Adrenal gland (tissue), 12 donors: Measurements from ENCODE around the gene RGS19. TPM values are rescaled to one million over a fixed set of nuclear protein-coding genes. Genes with fewer than 3 reads are reported as not detected.
A peak's percentile ranks its signal among the peaks of the same experiment; 100 is the strongest.

ENCODE experiments used
- DNase-seq, 7 donors: peaks; one replicate each; pipeline ENCODE4 v3.0.0-alpha.2; 2019 to 2020
- H3K27ac ChIP-seq, 5 donors: fragments of 200-600 bp; sonication (generic) in 4 of 5; 1 replicate in 3 of 5; 2 replicates in 2 of 5; pipeline versions ENCODE4 v1.5.1 to v1.8.0; 2016 to 2020; ENCODE audit warnings: mild to moderate bottlenecking in 1 of 5
- H3K27me3 ChIP-seq: fragments of 200-600 bp; 2 replicates; pipeline ENCODE4 v1.8.0; 2021
- H3K36me3 ChIP-seq, 2 donors: fragments of 200-600 bp; replicated peaks in 1 of 2; 1 replicate in 1 of 2; 2 replicates in 1 of 2; pipeline versions ENCODE4 v1.5.1 to v1.8.0; 2018 to 2022
- H3K4me1 ChIP-seq, 2 donors: fragments of 200-600 bp; replicated peaks in 1 of 2; 1 replicate in 1 of 2; 2 replicates in 1 of 2; pipeline versions ENCODE4 v1.5.1 to v1.8.0; 2018 to 2021
- H3K4me3 ChIP-seq, 4 donors: fragments of 200-600 bp; sonication (generic) in 3 of 4; one replicate each; pipeline ENCODE4 v1.5.1; 2016 to 2018
- H3K9me3 ChIP-seq, 3 donors: fragments of 200-600 bp; sonication (generic) in 1 of 3; replicated peaks in 1 of 3; 1 replicate in 2 of 3; 2 replicates in 1 of 3; pipeline versions ENCODE4 v1.5.1 to v1.8.0; 2016 to 2021
- POLR2A ChIP-seq, 2 donors: fragments of 450-650 bp; IDR thresholded peaks; one replicate each; pipeline ENCODE4 v1.6.1; 2017; ENCODE audit warnings: antibody characterized with exemption in 2 of 2, mild to moderate bottlenecking in 2 of 2, moderate library complexity in 1 of 2
- WGBS, 4 donors: extraction: QIAGEN DNeasy Blood & Tissue Kit in 2 of 4; methylation state at CpG; one replicate each; pipeline versions ENCODE4 v1.1.5 to v1.1.7; 2013 to 2017; 5-methylcytosine and 5-hydroxymethylcytosine counted together
- intact Hi-C, 2 donors: fragments of 100-400 bp; cut with DNase I; formaldehyde crosslinking; loops; one replicate each; pipeline versions ENCODE4 v1.14.1 to v1.15.0; 2022 to 2023
- polyA plus RNA-seq, 3 donors: library from polyadenylated mRNA; stranded (reverse); fragments of 200-250 nt in 2 of 3; fragments of 350-450 nt in 1 of 3; fragmentation: Illumina TruSeq in 1 of 3; extraction: RNeasy Lipid Tissue Mini Kit (QIAGEN cat#74804) in 1 of 3; gene quantifications; one replicate each; pipeline ENCODE4 v1.2.3, GENCODE V29; 2013 to 2014
- total RNA-seq, 9 donors: library from RNA; depleted of rRNA in 4 of 9; stranded (reverse); fragments of >200 nt in 4 of 9; fragments of 120-200 nt in 1 of 9; fragmentation: NEBNext Ultra II Directional in 1 of 9; extraction: Animal tissue kit (Norgen Biotek cat#: 25700) in 1 of 9; gene quantifications; one replicate each; pipeline versions ENCODE4 v1.1.0 to v1.2.4, GENCODE V29; 2013 to 2023
- TF ChIP-seq, protein P1 (sequence below), 6 experiments: fragments of 450-650 bp in 4 of 6; fragments of 200-600 bp in 2 of 6; sonication (generic) in 1 of 6; IDR thresholded peaks; 1 replicate in 5 of 6; 2 replicates in 1 of 6; pipeline versions ENCODE4 v1.5.1 to v1.8.0; 2016 to 2021; ENCODE audit warnings: antibody characterized with exemption in 6 of 6, mild to moderate bottlenecking in 2 of 6, moderate library complexity in 1 of 6
- donor health status: healthy with polysubstance abuse.
- donor health status: Bipolar disorder and iron deficiency.
- donor health status: DM: yes; HTN: yes; CAD: no.
- donor health status: DM: no; HTN: no; CAD: no.
- donor health status: DM: no; HTN: no; CAD: no.
- donor health status: DM: yes; HTN: yes; CAD: no.

RGS19 gene
- total and polyA plus RNA-seq, 12 donors, result 3.0 to 42.0 (median 15.1) TPM

DNA sequence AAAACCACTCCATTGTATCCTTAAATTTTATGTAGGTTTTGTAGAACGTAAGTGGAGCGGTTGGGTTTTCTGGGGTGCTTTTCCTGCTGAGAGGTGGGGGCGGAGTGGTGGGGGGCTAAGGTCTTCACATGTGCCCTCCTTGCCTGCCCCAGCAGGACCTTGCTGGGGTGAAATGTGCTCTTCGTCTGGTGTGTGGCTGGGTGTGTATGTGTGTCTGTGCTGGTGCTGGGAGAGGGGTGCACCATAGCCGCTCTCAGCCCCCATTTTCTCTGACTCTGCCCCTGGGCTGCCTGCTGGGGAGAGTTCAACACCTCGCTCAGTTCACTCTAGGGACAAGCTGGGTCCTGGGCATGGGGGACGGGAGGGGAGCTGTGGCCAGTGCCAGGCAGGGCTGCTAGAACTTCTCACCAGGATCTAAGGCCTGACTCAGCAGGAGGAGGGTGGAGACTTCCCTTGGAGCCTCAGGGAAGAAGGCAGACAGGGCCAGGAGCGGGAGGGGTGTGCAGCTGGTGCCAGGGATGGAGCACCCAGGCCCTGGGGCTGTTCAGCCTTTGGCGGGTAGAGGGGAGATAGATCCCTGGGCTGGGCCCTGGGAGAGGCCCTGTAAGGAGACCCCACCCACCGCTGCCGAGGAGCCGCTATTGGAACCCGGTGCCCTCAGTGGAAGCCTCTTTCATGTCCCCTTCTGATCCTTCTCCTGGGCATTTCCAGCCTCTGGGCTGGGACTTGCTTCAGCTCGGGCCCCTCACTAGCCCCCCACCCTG is 34.7 kb downstream of the RGS19 start:
- DNase-seq, result peak in 3 of 7 donors; percentile 44 to 68 (median 62)
- H3K36me3 ChIP-seq, result no peaks in the 10 kb centered on the region
- peak in 1 of 2 donors; percentile 16 for TF ChIP-seq POLR2A (IDR thresholded peaks at IDR 0.05)
- TF ChIP-seq, protein P1, sequence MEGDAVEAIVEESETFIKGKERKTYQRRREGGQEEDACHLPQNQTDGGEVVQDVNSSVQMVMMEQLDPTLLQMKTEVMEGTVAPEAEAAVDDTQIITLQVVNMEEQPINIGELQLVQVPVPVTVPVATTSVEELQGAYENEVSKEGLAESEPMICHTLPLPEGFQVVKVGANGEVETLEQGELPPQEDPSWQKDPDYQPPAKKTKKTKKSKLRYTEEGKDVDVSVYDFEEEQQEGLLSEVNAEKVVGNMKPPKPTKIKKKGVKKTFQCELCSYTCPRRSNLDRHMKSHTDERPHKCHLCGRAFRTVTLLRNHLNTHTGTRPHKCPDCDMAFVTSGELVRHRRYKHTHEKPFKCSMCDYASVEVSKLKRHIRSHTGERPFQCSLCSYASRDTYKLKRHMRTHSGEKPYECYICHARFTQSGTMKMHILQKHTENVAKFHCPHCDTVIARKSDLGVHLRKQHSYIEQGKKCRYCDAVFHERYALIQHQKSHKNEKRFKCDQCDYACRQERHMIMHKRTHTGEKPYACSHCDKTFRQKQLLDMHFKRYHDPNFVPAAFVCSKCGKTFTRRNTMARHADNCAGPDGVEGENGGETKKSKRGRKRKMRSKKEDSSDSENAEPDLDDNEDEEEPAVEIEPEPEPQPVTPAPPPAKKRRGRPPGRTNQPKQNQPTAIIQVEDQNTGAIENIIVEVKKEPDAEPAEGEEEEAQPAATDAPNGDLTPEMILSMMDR (IDR thresholded peaks at IDR 0.05), result no peak
- H3K9me3 ChIP-seq, result no peaks in the 10 kb centered on the region
- intact Hi-C loops, result loop anchor here in 1 of 2 donors (5.0 kb wide), 1 partner anchor 68 kb away; no protein-coding TSS in a partner anchor
- peaks cover 0 to 12% of the 10 kb centered on the region in 2 donors for H3K4me1 ChIP-seq
- 61 to 68% (median 64%) methylated on average over 6 to 14 of the region's 14 CpGs for WGBS, 4 donors
- no peak overlapping the region for H3K4me3 ChIP-seq
- H3K27ac ChIP-seq, result peak overlapping the region in 1 of 5 donors; percentile 61
- peaks cover 54% of the 10 kb centered on the region for H3K27me3 ChIP-seq

DNA sequence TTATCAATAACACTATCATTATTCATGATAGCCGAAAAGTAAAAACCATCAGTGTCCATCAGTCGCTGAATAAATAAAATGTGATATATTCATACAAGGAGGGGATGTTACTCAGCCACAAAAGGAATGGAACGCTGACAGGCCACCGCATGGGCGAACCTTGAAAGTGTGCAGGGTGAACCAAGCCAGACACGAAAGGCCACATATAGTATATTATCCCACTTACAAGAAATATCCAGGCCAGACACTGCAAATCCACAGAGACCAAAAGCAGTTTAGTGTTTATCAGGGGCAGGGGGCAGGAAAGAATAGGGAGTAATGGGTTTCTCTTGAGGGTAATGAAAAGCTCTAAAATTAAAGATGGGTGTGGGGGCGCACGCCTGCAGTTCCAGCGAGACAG is 35.5 kb downstream of the RGS19 start:
- H3K4me3 ChIP-seq, result no peak overlapping the region
- H3K36me3 ChIP-seq, result no peaks in the 10 kb centered on the region
- 86 to 90% (median 88%) methylated on average over 9 of the region's 9 CpGs for WGBS, 4 donors
- TF ChIP-seq POLR2A (IDR thresholded peaks at IDR 0.05), result no peak
- TF ChIP-seq, protein P1 (IDR thresholded peaks at IDR 0.05), result no peak
- H3K27ac ChIP-seq, result no peak overlapping the region
- no peaks in the 10 kb centered on the region for H3K9me3 ChIP-seq
- peaks cover 2 to 20% of the 10 kb centered on the region in 2 donors for H3K4me1 ChIP-seq
- intact Hi-C loops, result no loop called here
- peaks cover 49% of the 10 kb centered on the region for H3K27me3 ChIP-seq
- no peak for DNase-seq

DNA sequence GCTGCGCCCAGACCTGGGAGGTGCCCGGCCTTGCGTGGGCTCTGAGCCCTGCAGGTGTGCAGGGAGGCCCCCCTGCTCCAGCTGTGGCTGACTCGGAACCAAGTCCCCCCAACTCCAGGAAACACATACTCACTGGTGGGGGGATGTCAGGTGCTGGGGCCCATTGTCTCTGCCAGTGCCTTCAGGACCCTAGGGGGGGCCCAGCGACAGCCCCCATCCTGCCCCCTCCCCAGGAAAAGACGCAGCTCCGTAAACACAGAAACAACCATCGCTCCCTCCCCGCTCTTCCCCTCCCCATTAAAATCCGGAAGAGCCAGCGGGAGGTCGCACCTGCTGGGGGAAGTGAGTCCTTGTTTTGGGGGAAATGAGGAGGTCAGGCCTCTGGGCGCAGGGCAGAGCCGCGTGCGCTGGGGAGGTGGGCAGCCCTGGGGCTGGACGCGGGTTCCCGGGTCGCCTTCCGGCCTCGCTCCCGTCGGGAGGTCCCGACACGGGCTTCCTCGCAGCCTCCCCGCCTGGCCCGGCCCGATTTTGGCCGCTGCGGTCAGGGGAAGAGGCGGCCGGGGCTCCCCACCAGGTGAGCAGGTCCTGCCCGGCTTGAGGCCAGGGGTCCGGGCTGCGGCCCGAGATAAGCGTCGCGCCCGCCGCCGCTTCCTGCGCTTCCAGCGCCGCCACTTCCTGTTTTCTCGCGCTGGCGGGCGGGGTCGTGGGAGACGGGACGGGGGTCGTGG is 37.1 kb downstream of the RGS19 start:
- WGBS, 4 donors, result 1 to 10% (median 2%) methylated on average over 12 to 55 of the region's 55 CpGs
- no peaks in the 10 kb centered on the region for H3K36me3 ChIP-seq
- TF ChIP-seq, protein P1 (IDR thresholded peaks at IDR 0.05), result no peak
- TF ChIP-seq POLR2A (IDR thresholded peaks at IDR 0.05), result no peak
- no peaks in the 10 kb centered on the region for H3K9me3 ChIP-seq
- intact Hi-C loops, result no loop called here
- peak overlapping the region in 2 of 5 donors; percentile 34 to 73 for H3K27ac ChIP-seq
- DNase-seq, result no peak
- peaks cover 34% of the 10 kb centered on the region for H3K27me3 ChIP-seq
- peak overlapping the region in 2 of 4 donors; percentile 13 to 49 for H3K4me3 ChIP-seq
- H3K4me1 ChIP-seq, result peaks cover 8 to 25% of the 10 kb centered on the region in 2 donors

DNA sequence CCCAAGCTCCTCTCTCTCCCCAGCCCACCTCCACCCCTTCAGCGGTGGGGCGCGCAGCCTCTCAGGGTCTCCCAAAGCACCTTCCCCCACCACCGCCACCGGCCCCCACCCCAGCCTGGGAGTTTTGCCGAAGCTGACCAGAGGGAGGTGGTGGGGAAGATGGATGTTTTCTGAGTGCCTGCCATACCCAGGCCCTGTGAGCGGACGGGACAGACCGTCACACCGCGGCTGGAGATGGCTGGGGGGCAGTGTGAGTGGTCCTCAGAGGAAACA is 37.6 kb downstream of the RGS19 start:
- intact Hi-C loops, result no loop called here
- WGBS, 4 donors, result 0 to 19% (median 11%) methylated on average over 1 to 11 of the region's 11 CpGs; no CpG with 5 or more reads in 1 of the 4 donors
- Histone ChIP-seq H3K36me3 (no peaks in the 10 kb centered on the region), H3K4me3 (peak overlapping the region in 1 of 4 donors; percentile 49), H3K4me1 (peaks cover 8 to 25% of the 10 kb centered on the region in 2 donors), H3K27me3 (peaks cover 29% of the 10 kb centered on the region), H3K27ac (peak overlapping the region in 1 of 5 donors; percentile 73), H3K9me3 (no peaks in the 10 kb centered on the region)
- DNase-seq, result no peak
- TF ChIP-seq POLR2A (IDR thresholded peaks at IDR 0.05), result no peak
- TF ChIP-seq, protein P1 (IDR thresholded peaks at IDR 0.05), result no peak
